GM12873 (cell line): Measurements from ENCODE around the gene CCDC157.

Experiments
- CTCF ChIP-seq: IDR thresholded peaks from 2 replicates; pipeline ENCODE4 v1.5.1; 2012; ENCODE audit warnings: low read depth, mild to moderate bottlenecking, moderate library complexity, low read length, control low read depth; ENCODE audit not compliant: insufficient read depth; ENCODE audit errors: missing control alignments

The CCDC157 gene

GRCh38 chr22:30327864-30328345 lies 28.9 kb upstream of the CCDC157 start:
- TF ChIP-seq CTCF: no peak

- no peak for TF ChIP-seq CTCF
These were observed 28.2 kb upstream of the CCDC157 start for GRCh38 chr22:30328466-30329049.

GRCh38 chr22:30332551-30332950 lies 24.3 kb upstream of the CCDC157 start:
- TF ChIP-seq CTCF: no peak

GRCh38 chr22:30332994-30333706 lies 23.7 kb upstream of the CCDC157 start:
- TF ChIP-seq CTCF: no peak

GRCh38 chr22:30333707-30334087 lies 23.1 kb upstream of the CCDC157 start:
- TF ChIP-seq CTCF: no peak

GRCh38 chr22:30334646-30335045 lies 22.2 kb upstream of the CCDC157 start:
- no peak for TF ChIP-seq CTCF

- TF ChIP-seq CTCF: no peak
These were observed 21.6 kb upstream of the CCDC157 start for GRCh38 chr22:30335236-30335635.
